Measurements from ENCODE around the gene DCDC2B. TPM values are rescaled to one million over a fixed set of nuclear protein-coding genes. Genes with fewer than 3 reads are reported as not detected.

DCDC2B gene
- polyA plus RNA-seq, 10 donors = 0.19 to 0.94 (median 0.31) TPM

GRCh38 chr1:32221980-32222755 is 13.3 kb downstream of the DCDC2B start, which contains the start of the genes EIF3I and TMEM234:
EIF3I (plus strand) TSS chr1:32222407; CDS start chr1:32222442, 35 bp downstream.
TMEM234 (minus strand) TSS chr1:32222353; CDS start chr1:32222322, 31 bp downstream.
- peak; percentile 92 to 97 (median 96) for DNase-seq

DNA sequence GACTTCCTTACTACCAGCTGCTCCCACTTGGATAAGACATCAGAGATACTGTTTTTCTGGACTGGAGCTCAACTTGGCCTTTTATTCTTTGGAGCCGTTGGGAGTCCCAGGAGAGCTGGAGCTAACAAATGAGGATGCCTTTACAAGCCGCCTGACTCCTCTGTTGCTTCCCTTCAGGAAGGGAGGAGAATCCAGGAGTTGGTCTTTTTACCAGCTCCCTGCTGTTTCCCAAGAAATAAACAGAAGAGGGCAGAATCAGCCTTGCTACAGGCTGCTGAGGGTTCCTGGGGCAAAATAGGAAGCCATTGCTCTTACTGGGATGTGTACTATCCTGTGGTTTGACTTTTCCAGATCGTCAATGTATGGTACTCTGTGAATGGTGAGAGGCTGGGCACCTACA is 14.8 kb downstream of the DCDC2B start:
- DNase-seq = no peak

- no peak for DNase-seq
Measured at GRCh38 chr1:32224285-32224684, 15.4 kb downstream of the DCDC2B start.

- no peak for DNase-seq
Measured at GRCh38 chr1:32228771-32229170, 19.9 kb downstream of the DCDC2B start.

DNA sequence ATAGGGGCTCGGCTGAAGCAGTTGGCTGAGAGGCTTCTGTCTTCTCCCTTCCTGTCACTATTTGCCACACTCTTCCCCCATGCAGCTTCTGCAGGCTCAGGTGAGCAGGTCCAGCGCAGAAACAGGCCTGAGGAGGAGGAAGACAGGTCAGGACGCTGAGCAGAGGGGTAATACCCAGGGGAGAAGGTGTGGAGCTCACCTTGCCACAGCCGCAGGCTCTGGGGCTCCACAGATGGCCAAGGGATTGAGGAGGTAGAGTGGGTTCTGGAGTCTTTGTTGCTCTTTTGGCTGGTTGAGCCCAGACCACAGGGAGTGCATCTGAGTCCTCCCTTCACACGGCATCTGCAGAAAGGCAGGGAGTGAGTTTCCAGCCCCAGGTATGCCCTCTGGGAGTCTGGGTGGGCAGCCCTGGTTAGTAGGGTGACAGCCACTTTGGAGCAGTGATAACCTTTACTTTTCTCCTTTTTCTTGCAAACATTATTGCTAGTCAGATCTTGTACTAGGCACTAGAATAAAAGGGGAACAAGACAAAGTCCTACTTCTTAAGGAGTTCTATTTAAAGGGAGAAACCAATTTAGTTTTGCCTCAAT is 23.0 kb downstream of the DCDC2B start:
- no peak for DNase-seq

GRCh38 chr1:32232558-32233304 is 23.8 kb downstream of the DCDC2B start:
- no peak for DNase-seq

DNA sequence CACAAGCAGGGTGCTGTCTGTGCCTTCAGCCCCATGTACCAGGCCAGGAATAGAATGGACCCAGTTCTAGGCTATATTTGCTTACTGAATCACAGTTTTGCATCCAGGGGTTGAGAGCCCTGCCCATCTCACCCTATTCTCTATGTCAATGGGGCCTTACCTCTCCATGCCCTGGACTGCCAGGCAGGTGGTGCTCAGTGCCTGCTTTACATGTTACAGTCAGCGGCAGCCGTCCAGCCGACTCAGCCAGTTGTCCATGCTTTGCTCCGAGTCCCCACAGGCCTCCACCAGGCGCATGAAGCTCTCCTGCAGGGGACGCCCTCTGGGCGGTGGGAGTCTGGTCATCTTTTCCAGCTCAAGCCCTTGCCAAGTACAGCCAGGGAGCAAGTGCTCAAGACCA is 25.9 kb downstream of the DCDC2B start:
- no peak for DNase-seq

- DNase-seq = no peak
Measured at GRCh38 chr1:32239337-32239736, 30.4 kb downstream of the DCDC2B start.

DNA sequence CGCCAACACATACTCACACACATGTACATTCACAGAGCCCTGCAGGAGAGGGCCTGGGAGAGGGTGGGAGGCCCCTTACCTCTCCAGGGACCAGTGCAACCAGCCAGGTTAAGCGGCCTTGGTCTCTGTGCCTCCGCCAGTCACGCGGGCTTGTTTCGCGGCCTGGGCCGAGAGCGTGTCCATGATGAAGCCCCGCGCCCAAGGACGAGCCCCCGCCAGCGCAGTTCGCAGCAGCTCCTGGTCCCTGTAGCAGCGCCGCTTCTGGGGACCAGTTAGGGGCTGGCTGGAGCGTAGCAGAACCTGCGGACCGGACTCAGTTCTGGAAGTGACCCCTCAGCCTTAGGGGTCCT is 30.9 kb downstream of the DCDC2B start:
- DNase-seq = no peak

DNA sequence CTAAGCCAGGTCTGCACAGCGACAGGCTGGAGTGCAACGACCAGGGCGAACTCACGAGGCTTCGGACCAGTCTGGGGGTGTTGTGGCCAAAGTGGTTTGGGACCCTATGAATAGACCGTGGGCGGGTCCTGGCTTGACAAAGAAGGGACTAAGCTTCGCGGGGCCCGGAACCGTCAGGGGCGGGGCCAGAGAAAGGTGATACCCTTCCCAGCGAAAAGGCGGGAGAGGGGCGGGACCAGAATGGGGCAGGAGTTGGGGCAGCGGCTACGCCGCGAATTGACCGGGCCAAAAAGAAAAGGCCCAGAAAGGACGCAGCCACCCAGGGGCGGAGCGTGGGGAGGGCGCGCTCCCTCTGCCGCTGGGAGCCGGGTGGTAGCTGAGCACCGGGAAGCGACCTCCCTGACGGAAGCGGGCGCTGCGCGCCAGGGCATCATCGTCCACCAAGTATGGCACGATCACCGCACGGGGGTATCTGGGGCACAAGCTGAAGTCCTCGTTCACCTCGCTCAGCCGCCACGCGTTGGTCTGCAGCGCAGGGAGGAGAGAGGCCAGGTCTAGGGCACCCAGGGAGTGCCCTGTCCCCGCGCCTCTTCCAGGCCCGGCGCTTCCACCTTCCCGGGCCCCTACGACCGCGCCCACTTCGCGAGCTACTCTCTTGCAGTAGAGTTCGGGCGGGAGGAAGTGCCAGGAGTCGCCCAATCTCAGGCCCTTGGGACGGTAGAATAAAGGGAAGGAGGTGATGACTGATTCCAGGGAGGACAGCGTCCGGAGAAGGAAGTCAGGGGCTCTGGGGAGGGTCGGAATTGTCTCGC is 31.5 kb downstream of the DCDC2B start:
- DNase-seq = peak in 2 of 3 donors; percentile 53 to 77

DNA sequence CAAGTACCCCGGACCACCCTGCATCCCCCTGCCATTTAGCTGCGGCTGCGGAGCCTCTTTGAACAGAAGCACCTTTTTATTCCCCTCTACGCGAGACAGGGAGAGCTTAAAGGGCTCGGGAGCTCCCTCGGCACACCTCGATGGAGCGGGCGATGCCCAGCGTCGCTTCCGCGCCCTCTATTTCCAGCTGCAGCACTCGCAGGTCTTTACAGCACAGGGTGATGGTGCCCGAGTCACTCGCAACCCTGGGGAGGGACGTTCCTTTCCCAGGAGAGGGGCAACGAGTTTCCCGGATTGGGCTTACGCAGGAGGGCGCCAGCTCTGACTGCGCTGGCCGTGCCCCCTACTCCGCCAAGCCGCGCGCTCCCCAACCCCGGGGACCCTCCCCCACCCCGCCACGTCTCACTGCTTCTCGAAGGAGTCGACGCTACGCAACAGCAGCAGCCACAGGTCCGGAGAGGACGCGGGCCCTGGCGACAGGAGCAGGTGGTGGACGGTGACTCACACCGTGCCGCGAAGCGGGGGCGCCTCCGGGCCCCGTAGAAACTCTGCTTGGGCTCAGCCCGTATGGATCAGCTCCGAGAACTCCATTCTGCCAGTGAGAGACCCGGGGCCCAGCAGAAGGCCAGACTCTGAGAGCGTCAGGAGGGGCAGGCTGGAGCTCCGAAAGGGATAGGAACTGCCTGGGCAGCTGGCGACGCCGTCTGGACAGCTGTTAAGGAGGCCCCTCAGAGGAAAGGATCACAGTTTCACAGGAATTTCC is 32.3 kb downstream of the DCDC2B start:
- peak; percentile 41 to 89 (median 74) for DNase-seq

- DNase-seq = peak in 2 of 3 donors; percentile 67 to 84
Measured at GRCh38 chr1:32242341-32242851, 33.5 kb downstream of the DCDC2B start.

DNA sequence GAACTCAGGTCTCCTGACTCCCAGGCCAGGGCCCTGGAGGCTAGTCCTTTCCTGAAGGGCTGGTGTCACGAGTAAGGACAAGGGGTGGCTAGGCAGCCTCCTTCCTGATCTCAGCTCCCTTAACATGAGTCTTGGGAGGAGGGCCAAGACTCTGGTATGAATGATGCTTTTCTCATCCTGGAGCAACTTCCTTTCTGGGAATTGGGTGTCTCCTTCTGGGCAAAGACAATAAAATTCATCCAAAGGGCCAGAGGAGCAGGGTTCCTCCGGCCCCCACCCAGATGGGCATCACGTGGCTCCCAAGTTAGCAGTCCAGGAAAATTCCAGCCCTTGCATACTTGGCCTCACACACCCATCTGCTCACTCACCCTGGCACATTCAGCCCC is 38.0 kb downstream of the DCDC2B start, which contains the start of gene FAM167B:
Gene FAM167B (plus strand): TSS at position 335 of the 386 bp plus-strand sequence. CDS start 200 bp downstream, outside the sequence.
- peak in 2 of 3 donors; percentile 42 to 53 for DNase-seq

GRCh38 chr1:32247452-32247851 is 38.6 kb downstream of the DCDC2B start:
- peak in 1 of 3 donors; percentile 15 for DNase-seq

DNA sequence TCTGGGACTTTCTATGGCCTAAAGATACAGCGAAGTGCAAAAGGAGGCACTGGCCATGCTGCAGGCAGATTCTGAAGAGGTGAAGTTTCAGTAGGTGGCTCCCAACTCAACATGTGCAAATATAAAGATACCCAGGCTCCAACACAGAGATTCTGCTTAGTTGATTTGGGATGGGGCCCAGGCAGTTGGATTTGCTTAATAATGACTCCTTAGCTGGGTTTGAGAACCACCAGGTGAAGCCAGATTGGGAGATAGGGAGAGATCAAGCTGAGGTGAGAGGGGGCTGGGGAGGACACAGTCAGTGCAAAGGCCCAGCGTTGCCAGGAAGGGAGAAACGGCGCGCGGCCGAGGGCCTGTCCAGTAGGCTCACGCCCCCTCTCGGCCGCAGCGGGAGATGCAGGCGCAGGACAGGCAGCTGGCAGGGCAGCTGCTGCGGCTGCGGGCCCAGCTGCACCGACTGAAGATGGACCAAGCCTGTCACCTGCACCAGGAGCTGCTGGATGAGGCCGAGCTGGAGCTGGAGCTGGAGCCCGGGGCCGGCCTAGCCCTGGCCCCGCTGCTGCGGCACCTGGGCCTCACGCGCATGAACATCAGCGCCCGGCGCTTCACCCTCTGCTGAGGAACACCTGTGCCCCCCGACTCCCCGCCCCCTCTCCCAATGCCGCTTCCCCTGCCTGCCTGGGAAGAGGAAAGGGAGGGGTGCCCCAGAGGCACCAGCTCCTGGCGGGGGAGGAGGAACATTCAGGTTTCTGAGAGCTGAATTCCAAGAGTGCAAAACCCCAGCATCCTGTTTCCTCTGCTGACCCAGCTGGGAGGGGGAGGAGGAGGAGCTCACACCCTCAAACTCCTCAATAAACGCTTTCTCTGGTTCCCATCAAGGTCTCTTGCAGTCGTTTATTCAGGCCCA is 39.3 kb downstream of the DCDC2B start:
- DNase-seq = peak in 2 of 3 donors; percentile 65 to 77

GRCh38 chr1:32249831-32250525 is 41.1 kb downstream of the DCDC2B start:
- DNase-seq = peak in 1 of 3 donors; percentile 52

- no peak for DNase-seq
Measured at GRCh38 chr1:32250893-32251716, 42.2 kb downstream of the DCDC2B start, which contains the start of gene LCK. LCK (plus strand) TSS chr1:32251265; CDS start chr1:32274330, 23,065 bp downstream.
